Activated gamma-delta T cell treated with Interleukin-2 at 50 U/mL for 16 hours (primary cell): Measurements from ENCODE around the gene SUCO.
A peak's percentile ranks its signal among the peaks of the same experiment; 100 is the strongest.

Experiments used
- DNase-seq: peaks from one replicate; pipeline ENCODE4 v3.0.0-alpha.2; 2020

The SUCO gene

DNA sequence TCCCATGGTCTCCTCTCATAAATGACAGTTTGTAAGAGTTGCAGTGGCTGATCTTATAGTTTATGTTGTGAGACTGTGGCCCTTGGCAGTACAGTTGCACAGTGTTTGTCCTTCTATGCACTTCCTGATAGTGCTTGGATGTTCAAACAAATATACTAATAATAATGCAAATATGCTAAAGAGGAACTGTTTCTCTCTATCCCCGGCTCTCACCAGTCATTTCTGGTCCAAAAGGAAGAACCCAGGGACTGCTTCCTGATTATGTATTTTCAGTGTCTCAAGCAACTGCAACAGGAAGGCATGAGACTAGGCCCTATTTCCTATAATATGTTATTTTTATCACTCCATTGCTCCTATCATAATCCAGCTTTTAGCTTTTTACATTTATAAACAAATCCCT, 17.0 kb upstream of the SUCO start:
- no peak for DNase-seq

DNA sequence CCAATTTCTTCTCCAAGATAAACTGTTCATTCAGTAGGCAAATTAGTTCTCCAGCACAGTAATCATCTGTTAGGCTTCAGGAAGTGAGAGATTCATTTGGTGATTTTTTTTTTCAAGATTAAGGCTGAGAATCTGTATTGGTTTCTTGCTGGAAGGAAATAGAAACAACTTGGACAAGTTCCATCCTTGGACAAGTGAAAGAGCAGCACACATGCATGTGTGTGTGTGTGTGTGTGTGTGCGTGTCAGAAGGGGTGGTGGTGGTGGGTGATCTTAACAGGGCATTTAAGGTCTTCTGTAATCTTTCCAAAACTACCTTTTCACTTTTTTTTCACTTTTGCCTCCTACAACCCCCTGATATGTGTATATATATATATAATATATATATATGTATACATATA, 15.9 kb upstream of the SUCO start:
- DNase-seq, result no peak

DNA sequence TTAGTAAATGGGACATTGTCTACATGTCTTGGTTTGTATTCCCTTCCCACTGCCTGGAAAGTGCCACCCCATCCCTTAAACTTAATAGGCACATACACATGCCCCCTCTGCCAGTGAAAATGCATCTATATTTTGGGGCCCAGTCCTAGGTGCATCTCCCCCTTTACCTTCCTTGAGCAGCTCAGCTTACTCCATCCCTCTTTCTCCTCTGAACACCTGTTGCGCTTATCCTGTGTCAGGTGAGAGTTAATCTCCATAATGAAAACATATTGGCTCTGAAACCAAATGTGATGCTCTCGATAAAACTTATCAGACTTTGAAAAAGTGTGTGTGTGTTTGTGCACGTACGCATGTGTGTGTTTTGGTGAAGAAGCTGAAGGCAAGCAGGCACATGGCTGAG, 15.4 kb upstream of the SUCO start:
- DNase-seq, result no peak

DNA sequence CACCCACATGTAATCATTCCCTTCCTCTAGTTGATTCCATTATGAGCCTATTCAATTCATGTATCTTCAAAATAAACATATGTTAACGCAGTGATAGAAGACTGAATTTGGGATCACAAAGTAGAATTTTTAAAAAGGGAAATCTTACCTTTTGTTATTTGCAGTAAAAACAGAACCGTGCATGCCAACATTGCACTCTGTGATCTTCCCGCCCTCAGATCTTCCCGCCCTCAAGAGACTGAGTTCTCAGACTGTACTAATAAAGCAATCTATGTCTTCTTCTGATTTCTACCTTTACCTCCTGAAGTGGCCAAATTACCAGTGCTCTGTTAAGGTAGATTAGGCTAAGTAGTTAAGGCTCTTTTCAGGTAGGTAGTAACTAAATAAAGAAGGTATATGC, 3.6 kb upstream of the SUCO start:
- DNase-seq, result no peak

DNA sequence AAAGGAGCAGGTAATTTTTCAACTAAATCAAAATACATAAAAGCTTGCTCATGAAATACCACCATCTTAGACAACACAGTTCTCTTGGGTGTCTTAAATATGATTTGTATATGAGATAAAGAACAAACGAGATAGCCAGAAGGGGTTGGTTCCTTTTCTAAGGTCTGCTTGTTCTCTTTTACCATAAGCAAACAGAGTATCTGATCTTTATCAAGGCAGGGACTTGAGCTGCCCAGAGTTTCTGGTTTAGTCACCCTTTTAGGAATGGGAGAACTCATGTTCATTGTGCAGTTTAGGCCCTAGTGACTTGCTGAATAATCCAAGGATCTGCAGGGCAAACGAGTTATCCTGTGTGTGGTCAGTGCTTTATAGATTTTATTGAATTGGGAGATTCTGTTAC, 3.0 kb upstream of the SUCO start:
- DNase-seq, result no peak

DNA sequence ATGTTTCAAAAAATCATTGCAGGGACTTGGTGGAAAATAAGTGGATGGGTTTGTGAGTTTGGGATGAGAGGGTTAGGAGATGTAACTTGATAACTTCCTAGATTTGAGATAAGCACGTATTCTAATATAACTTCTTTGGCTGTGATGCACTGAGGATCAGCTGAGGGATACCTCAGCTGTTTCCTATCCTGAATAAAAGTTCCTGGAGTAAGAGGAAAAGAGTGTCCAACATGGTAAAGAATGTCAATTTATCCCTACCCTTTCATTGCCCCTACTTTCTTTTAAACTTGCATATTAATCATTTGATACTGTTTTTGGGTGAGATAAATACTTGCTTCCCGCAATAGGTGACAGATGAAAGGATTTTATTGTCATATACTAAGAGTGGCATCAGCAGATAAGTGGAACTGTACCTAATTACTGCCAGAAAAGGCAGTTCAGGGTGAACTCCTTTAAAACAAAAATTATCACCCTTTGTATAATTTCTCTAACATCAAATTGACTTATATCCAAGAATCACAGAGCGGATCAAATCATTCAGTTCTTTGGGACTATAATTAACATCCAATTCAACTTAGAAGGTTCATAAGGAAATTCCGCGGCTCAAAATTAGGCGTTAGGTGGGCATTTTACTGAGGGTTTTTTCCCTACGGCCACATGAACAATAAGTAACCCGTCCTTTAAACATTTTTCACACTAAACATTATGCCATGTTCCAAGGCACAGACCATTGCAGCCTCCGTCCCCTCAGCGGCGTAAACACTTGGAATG, 1.4 kb upstream of the SUCO start:
- no peak for DNase-seq

DNA sequence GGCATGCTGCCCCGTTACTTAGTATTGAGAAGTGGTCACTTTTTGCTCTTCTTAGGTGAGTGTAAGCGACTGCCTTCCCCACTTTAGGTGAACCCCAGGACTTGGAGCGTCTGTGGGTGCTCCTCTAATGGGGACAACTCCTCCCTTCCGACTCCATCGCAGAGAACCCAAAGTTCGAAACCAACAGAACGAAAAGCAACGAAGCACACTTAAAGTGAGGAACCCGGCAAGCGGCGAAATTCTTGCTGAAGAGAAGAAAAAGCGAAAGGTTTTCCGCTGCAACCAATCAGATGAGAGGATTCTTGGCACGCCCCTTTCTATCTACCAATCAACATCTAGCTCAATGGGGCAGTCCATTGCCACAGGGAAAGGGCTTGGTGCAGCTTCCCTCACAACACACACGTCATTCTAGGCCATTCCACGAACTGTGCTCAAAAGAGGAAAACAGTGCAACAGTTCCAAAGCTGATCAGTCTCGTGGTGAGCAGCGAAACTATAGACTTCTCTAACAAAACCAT, 709 bp upstream of the SUCO start:
- DNase-seq, result peak; percentile 83

DNA sequence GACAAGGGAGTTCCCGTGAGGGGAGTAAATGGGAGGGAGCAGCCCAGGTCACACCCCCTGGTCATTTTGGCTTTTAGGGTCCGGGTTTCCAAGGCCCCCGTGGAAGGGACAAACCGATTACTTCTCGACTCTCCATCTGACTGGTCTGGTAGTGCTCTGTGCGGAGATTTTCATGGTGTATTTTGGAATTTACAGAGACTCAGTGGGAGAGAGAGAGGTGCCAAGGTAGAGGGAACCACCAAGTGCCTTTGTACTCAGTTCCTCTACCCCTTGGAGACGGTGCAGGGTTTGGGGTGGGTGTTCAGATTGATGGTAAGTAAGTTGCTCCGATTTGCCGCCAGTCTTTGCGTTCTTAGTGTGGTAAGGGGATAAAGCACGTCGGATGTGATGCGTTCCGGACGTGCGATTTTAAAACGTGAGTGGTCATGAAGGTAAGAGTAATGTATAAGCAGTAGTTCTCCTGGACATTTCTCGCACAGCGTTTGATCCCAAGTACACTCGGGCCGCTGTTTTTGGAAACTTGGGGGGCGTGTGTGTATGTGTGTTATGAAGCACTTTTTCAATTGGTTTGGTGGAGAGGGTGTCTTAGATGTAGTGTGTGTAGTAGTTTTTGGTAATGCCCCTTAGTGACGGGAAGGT, 682 bp downstream of the SUCO start:
- peak; percentile 37 for DNase-seq

DNA sequence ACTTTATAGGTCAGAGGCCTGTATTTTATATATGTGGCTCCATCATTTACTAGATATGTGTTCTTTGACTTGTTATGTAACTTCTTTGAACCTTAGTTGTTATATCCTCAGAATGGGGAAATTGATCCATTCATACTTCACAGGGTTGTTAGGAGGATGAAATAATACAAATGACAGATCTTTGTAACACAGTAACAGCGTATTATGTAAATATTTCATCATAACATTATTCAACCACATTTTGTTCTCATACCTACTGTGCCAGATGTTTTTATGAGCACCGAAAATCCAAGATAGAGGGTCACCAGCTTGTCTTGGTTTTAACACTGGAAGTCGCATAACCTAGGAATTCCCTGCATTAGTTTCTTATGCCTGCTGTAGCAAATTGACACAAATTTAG, 3.3 kb downstream of the SUCO start:
- no peak for DNase-seq

DNA sequence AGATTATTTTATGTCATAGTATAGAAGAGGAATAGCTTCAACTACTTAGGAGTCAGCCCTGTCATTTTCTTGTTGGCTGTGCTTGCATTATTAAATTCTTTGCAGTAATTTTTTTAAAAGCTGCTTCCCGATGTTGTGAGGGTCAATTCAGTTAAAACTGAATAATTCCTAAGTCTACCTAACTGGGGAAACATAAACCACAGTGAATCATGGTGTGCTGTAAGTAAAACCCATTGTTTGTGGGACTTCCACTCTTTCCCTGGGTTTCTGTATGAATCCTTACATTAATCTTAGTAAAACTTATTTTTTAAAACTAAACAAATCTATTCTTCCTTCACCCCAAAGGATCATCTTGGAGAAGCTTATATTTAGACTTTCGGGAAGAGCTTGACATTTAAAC, 4.4 kb downstream of the SUCO start:
- DNase-seq, result no peak

DNA sequence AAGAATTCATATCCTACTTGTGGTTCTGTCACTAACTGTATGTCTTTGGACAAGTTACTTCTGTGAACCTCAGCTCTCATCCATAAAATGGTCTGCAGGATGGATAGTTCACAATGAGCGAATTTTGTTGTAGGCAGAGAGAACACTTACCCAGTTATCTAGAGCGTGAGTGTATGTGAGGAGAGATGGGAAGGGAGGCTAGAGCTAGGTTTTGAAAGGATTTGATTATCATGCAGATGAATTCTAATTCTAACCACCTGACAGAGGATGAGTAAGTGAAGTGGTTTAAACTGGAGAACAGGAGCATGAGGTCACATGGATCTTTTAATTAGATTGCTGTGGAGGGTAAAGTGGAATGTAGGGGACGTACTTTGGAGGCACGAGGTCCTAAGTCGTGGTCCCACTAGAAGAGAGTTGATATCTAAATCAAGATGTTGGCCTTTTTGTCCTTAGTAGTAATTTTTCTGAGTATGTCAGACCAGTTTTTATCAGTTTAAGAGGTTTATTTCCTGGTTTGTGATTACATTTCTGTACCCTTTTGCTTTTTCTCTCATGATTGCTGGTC, 5.0 kb downstream of the SUCO start:
- no peak for DNase-seq

DNA sequence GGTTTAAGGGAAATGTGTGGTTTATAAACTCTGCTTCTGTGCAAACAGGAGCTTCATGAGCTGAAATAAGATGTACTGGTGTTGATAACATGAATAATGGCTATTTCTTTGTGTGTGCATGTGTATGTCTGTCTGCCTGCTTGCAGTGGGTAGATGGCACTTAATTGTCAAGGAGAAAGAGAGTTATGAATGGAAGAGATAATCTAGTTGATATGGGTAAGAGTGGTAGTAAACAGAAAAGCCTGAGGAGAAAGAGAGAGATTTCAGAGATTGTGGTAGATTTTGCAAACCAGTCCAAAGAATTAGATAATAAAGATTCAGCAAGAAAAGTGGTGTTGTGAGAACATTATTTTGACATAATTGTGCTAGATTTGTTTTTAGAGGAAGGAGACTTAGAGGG, 7.7 kb downstream of the SUCO start:
- no peak for DNase-seq

DNA sequence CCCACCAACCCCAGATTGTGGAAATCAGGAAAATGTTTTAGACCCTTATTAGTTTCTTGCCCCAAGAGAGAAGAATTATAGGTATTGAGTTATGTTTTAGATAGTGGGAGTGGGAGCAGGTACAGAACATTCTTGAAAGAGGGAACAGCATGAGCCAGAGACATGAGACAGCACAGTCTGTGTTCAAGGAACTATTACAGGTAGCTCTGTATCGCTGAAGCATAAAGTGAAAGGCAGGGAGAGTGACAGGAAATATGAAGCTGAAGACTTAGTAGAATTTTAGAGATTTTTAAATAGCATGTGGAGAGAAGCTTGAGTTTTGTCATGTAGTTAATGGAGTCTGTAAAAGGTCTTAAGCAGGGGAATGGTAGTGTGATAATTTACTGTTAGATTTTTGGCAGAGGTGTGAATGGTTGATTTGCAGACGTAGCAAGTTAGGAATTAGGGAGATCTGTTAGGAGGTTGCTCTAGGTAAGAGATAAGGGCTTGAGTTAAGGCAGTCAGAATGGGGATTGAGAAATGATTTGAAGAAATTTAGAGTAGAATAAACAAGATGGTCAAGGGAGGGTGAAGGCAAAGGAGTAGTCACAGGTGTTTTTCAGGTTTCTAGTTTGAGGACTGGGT, 11.6 kb downstream of the SUCO start:
- DNase-seq, result no peak

DNA sequence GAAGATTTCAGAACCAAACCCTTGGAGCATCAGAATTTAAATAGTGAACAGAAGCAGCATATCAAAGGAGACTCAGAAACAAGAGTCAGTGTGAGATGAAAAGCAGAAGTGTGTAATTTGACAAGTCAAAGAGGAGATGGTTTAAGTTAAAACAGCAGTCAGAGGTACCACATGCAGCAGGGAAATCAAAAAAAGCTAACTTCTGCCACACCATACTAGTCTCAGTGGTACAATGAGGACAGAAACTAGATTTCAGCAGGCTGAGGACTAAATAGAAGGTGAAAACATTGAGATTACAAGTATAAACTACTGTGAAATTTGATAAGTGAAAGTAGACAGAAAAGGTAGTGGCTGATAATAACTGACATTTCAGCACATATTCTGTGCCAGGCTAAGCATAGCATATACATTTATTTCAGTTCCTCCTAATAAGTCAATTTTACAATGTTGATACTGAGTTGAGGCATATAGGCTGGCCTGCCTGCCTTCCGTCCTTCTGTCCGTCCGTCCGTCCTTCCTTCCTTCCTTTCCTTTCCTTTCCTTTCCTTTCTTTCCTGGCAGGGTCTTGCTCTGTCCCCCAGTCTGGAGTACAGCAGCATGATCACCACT, 12.6 kb downstream of the SUCO start:
- no peak for DNase-seq

DNA sequence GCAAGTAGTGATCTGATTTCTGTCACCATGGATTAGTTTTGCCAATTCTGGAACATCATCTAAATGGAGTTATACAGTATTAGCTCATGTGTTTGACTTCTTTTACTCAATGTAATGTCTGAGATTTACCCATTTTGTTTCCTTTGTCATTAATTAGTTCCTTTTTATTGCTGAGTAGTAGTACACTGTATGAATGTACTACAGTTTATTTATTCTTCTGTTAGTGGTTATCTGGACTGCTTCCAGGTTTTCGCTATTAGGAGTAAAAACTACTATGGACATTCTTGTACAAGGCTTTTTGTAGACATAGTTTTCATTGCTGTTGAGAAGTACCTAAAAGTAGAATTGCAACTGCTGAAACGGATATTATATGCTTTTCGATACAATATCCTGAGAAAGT, 14.1 kb downstream of the SUCO start:
- DNase-seq, result no peak

DNA sequence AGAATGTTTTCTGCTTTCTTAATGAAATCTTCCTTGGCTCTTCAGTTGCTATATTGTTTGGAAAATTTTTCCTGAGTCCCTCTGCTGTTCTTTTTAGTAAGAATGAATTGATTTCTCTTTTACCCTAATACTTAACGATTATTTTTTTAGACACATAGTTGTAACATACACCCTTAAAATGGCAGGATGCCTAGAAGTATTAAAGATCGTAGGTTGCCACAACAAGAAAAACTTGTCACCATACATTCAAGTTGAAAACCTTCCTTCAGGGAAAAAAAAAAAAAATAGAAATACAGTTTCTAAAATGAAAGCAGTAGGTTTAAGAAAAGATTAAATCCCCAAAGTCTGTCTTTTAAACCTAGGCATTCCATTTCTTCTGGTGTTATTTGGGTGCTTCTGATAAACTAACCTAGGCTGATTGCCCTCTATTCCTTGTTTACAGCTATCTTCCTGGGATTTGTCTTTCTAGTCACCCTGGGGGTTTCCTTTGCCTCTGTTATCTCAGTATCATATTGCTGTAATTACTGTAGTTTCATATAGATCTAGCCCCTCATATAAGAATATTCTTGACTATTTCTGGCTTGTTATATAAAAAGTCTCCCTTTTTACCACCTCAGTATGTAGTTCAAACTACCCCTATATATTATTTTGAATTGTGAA, 16.8 kb downstream of the SUCO start:
- DNase-seq, result no peak

DNA sequence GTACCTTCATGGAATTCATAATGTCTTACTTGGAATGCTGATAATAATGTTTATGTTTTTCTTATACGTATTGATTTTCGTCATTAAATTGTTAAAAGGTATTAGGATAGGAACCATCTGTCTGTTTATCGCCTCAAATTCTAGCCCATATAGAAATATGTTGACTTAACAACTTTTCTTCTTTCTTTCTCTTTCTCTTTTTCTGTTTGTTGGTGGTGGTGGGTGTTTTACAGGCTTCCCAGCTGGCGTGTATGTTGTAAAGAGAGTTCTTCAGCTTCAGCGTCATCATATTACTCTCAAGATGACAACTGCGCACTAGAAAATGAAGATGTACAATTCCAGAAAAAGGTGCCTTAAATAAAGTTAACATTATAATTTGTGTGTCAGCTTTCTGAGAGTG, 18.3 kb downstream of the SUCO start:
- no peak for DNase-seq

DNA sequence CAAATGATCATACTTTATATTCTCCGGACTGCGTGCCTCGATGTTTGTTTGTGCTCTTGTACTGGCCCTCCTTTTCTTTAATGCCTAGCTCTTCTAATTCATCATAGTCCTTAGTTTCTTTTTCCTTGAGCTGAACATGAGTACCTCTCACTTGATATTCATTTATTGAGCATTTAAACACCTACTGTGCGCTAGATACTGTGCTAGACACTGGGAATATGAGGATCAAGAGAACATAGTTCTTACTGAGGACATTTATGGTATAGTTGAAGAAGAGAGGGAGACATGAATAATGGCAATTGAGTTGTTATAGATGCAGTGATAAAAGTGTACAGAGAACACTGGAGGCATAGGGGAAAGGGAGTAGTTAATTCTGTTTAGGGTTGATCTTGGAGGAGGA, 22.0 kb downstream of the SUCO start:
- DNase-seq, result no peak

DNA sequence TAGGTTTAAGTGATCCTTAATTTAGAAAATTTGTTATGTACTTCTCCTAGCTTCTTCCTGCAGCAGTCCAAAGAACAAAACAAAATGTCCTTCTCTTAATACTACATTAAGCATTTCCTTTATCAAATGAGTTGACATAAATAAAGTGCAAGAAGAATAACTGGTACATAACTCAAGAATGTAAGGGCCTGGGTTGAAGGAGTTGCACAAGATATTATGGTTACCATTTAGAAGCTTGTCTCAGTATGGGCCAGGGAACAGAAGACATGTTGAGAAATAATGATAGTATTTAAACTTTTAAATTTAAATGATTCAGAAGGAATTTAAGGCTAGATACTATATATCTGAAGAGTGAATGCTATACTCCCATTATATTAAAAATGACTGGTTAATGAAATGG, 23.5 kb downstream of the SUCO start:
- DNase-seq, result no peak

DNA sequence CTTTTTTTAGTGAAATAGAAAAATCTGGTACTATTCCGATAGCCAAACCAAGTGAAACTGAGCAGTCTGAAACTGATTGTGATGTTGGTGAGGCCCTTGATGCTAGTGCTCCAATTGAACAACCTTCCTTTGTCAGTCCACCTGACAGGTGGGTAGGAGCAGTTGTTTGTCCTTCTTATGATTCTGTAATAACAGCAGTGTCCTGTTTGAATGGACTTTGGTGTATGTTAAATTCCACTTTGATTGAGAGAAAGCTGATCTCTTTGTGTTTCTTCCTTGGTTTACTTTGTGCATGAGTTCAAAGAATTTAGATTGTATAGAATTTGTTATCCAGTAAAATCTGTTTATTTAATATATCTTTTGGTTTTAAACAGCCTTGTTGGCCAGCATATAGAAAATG, 24.3 kb downstream of the SUCO start:
- no peak for DNase-seq

DNA sequence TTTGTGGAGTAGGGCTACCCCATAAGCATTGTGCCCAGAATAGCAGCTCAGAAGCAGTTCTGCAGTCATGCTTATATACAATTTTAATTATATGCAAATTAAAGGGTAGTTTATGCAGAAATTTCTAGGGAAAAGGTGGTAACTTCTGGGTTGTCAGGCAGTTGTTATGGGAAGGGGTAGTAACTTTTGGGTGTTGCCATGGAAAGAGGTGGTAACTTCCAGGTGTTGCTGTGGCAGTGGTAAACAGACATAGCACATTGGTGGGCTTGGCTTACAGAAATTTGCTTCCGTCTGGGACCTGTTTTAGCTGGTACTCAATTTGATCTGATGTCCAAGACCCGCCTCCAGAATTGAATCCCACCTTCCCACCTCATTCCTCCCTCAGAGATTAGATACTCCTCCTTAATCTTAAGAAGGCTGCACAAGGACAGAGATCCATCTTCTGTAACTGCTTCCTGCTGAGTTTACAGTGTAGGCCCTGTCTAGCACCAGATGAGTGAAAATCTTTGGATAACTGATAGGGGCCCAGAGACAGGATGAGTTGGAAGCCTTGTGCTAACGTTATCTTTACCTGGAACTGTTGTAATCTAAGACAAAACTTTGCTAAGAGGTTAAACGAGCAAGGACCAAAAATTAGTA, 26.7 kb downstream of the SUCO start:
- no peak for DNase-seq

DNA sequence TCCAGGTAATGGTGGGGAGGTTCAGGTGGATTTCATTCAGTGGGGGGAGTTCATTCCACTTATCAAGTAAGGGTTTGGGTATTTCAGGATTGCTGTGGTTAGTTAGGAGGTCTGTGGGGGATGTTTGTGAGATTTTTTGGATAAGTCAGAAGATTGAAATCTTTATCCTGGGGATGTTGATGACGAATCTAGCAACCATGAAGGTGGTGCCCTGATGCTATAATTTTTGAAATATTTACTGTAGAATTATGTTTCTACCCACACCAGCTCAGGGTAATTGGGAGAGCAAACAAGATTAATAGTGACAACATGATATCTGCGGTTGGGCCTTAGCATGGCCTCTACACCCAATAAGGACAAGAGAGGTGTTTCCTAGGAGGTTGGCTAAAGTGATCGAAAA, 28.3 kb downstream of the SUCO start:
- DNase-seq, result no peak
